Stimulated activated CD8-positive, alpha-beta memory T cell treated with anti-CD3 and anti-CD28 coated beads, Interleukin-15, amount 100 ng/mL, for 1 hour (primary cell): Measurements from ENCODE around the gene CRELD2.

ENCODE experiments used
- DNase-seq: peaks from one replicate; pipeline ENCODE4 v3.0.0-alpha.2; 2020; ENCODE audit warnings: low read depth

CRELD2 gene, protein sequence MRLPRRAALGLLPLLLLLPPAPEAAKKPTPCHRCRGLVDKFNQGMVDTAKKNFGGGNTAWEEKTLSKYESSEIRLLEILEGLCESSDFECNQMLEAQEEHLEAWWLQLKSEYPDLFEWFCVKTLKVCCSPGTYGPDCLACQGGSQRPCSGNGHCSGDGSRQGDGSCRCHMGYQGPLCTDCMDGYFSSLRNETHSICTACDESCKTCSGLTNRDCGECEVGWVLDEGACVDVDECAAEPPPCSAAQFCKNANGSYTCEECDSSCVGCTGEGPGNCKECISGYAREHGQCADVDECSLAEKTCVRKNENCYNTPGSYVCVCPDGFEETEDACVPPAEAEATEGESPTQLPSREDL

DNA sequence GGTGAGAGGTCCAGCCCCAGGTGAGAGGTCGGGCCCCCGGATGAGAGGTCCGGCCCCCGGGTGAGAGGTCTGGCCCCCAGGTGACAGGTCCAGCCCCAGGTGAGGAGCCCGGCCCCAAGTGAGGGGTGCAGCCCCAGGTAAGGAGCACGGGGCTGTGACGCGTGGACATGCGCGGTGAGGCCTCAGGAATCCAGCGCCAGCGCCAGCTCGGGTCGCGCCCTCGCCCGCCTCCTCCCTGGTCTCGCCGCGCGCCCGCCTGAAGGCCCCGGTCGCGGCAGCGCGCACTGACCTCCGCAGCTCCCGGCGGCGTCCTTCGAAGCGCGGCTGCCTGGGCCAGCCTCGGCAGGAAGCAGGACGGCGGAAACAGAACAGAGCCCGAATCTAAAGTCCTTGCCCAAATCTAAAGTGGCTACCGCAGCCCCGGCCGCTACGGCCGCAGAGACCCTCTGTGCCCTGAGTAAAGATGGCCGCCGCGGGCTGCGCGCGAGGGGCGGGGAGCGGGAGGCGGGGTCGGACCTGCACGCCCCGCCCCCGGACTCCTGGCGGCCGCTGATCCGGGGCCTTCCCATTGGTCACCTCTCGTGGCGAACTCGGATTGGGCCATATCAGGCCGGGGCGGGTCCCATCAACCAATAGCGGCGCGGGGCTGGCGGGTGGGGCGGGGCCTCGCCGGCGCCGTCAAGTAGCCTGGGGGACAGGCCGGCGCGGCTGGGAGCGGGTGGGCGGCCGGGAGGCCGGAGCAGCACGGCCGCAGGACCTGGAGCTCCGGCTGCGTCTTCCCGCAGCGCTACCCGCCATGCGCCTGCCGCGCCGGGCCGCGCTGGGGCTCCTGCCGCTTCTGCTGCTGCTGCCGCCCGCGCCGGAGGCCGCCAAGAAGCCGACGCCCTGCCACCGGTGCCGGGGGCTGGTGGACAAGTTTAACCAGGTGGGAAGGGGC is at the start of gene CRELD2, which contains the start of gene ALG12:
Gene CRELD2, plus strand, starts transcription at position 661 of the 937 bp plus-strand sequence. Its CDS starts 136 bp downstream, at position 797.
Gene ALG12, minus strand, starts transcription at position 465 of the 937 bp plus-strand sequence. CDS start 4,673 bp downstream, outside the sequence.
- DNase-seq, result peak; percentile 91

DNA sequence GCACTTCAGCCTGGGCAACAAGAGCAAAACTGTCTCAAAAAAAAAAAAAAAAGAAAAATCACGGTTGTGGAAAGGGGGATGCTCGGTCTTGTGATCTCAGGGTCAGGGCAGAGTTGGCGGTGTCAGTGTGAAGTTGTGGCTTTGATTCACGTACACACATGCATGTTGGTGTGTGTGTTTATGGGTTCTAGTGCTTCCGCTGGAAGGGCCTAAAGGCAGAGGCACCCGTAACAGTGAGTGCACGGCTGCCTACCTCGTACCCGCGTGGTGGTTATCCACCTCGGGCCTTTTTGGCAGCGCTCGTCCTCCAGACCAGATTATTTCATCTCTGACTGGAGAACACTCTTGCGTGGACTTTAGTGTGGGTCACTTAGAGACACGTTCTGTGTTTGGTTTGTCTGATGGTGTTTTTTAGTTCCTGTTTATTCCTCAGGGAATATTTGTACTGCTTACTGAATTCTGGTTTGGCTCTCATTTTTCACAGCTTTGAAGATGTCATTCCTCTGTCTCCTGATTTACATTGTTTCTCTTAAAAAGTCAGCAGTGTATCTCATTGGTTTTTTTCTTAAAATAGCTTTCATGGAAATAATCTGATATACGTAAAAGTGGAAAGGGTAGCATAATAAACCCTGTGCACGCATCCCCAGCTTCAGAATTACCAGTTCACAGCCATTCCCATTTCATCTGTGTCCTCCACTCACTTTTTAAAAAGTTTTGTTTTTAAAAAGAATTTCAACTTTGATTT is 49.2 kb upstream of the CRELD2 start:
- DNase-seq, result no peak

DNA sequence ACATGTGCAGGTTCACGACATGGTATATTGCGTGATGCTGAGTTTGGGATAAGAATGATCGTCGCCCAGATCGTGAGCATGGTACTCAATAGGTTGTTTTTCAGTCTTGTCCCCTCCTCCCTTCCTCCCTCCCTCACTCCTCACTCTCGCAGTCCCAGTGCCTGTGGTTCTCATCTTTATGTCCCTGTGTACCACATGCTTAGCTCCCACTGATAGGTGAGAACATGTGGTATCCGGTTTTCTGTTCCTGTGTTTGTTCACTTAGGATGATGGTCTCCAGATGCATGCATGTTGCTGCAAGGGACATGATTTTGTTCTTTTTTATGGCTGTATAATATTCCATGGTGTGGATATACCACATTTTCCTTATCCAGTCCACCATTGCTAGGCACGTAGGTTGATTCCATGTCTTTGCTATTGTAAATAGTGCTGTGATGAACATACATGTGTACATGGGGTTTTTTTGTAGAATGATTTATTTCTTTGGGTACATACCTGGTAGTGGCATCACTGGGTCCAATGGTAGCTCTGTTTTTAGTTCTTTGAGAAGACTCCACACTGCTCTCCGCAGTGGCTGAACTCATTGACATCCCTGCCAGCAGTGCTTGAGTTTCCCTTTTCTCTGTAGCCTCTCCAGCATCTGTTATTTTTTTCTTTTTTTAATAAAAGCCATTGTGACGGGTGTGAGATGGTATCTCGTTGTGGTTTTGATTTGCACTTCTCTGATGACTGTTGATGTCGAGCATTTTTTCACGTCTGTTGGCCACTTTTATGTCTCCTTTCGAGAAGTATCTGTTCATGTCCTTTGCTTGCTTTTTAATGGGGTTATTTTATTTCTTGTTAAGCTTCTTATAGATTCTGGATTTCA is 48.4 kb upstream of the CRELD2 start:
- no peak for DNase-seq

DNA sequence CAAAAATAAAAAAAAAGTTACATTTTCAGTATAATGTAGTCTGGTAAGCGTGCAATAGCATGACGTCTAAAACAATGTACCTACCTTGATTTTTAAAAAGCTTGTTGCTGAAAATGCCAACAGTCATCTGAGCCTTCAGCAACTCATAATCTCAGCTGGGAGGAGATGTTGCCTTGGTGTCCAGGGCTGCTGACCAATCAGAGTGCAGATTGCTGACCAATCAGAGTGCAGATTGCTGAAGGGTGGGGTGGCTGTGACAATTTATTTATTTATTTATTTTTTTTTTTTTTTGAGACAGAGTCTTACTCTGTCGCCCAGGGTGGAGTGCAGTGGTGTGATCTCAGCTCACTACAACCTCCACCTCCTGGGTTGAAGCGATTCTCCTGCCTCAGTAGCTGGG is 47.0 kb upstream of the CRELD2 start:
- DNase-seq, result no peak

DNA sequence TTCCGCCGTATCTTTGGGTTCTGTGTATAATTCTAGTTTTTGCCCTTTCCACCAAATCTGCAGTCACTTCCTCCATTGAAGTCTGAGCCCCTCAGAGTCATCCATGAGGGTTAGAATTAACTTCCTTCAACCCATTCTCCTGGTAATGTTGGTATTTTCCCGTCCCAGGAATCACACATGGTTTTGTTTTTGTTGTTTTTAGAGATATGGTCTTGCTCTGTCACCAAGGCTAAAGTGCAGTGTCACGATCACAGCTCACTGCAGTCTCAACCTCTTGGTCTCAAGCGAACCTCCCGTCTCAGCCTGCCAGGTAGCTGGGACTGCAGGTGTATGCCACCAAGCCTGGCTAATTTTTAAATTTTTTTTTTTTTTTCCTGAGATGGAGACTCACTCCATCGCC is 46.1 kb upstream of the CRELD2 start:
- no peak for DNase-seq

DNA sequence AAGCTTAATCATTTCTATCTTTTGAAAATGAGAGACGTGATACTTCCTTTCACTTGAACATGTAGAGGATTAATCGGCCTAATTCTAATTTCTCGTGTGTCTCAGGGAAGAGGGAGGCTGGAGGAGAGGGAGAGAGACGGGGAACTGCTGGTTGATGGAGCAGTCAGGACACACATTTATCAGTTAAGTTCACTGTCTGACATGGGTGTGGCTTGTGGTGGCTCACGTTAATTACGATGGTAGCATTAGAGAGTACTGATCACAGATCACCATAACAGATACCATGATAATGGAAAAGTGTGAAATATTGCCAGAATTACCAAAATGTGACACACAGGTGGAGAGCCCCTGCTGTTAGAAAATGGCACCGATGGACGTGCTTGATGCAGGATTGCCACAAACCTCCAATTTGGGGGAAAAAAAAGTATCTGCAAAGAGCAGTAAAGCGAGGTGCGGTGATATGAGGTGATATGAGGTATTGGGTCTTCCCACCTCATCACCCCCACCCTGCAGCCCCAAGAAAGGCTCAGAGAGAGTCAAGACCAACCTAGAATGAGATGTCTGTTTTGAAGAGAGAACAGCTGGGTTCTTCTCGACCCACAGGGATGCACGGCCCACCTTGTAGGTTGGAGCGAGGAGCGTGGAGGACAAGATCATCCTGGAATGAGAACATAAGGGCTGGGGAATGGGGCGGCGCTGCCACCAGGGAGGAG is 45.0 kb upstream of the CRELD2 start:
- DNase-seq, result no peak

DNA sequence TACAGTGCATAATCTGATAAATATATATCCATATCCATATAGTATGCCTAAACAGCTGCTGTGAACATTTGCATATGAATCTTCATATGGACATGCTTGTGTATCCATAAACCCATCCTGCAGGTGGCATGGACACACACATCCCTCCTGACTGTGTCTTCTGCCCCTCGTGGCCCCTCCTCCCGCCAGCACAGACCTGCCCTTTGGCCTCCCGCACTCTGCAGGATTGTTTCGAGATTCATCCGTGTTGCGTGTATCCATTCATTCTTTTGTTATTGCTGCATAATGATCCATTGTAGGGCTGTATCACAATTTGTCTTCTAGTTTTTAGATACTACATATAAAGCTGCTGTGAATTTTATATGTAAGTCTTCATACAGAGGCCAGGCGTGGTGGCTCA is 40.8 kb upstream of the CRELD2 start:
- no peak for DNase-seq

DNA sequence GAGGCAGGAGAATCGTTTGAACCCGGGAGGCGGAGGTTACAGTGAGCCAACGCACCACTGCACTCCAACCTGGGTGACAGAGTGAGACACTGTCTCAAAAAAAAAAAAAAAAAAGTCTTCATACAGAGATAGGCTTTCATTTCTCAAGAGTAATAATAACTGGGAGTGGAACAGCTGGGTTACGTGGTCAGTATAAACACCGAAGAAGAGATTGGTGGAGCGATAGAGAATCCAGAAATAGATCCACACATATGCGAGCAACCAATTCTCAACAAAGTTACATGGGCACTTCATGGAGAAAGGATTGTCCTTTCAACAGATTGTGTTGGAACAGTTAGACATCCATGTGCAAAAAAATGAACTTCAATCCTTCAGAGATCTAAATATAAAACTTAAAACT is 40.2 kb upstream of the CRELD2 start:
- no peak for DNase-seq

DNA sequence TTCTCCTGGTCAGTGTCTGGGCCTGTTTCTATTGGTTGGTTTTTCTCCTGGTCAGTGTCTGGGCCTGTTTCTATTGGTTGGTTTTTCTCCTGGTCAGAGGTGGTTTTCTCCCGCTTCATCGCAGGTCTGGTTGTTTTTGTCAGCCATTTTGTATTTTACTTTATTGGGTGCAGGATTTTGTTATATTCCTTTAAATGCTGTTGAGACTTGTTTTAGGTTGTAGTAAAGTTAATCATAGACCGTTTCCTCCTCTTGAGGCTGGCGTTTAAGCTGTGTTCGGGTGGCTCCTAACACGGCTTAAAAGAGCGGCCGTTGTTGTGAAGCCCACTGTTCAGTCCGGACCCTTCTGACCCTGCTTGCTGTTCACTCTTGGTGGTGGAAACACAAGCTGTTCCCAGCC is 38.6 kb upstream of the CRELD2 start:
- no peak for DNase-seq

DNA sequence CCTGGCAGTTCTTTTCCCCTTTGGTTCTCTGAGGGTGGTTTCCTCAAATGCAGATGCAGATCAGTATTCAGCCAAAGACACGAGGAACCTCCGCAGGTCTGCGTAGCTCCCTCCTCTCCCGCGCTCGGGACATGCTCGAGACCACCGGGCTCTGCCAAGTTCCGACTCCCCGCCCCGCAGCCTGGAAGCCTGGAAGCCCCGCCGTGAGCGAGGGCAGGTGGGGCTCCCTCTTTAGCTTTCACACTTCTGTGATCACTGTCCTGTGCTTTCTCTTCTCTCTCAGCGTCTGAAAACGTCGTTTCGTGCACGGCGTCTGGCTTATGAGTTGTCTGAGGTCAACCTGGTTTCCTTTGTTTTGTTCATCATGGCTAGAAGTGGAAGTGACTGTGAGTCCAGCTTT is 38.2 kb upstream of the CRELD2 start:
- DNase-seq, result no peak

DNA sequence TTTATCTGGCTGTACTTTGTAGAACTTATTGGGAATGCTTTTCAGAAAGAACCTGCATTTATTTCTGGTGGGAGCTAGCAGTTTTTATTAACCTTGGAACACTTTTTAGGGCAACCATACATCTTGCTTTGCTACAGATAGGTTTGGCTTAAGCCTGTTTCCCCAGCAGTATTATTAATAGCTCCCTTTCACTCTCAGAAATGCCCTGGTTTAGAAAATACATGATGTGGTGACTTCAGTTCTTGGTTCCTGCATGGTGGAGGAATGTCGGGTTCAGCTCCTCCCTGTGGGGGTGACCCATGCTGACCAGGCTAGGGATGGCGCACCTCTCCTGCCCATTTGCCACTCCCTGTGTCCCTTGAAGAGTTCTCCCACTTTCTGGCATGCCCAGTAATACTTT is 36.6 kb upstream of the CRELD2 start:
- no peak for DNase-seq

DNA sequence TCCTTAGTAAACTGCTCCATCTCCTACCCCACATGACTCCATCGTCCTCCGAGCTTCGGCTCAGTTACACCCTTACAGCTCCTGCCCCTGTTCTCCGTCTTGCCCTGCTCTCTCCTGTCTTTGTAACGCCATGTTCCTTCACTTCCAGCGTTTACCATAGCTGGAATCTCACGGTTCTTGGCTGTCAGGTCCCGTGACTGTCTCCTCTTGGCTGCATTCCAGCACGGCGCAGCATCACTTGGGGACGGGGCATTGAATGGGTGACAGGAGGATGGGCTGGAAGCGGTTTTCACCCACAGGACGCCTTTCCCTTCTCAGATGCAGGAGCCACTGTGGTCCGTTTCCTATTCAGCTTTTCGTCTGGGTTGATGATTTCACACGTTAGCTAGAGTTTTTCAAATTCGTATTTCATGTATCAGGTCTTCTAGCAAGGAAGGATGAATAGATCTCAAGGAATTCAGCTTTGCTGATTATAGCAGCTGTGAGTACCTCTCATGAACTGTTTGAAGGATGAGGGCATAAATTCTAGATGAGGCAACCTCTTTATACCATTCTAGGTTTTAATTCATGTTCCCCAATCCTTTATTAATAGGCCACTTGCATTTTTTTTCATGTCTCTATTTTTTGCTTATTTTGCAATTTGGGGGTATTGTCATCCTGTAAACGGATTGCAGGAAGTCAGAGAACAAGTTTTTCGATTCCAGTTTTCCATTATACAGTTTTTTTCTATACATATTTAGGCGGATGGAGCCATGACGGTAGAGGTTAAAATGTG is 35.7 kb upstream of the CRELD2 start:
- DNase-seq, result no peak

DNA sequence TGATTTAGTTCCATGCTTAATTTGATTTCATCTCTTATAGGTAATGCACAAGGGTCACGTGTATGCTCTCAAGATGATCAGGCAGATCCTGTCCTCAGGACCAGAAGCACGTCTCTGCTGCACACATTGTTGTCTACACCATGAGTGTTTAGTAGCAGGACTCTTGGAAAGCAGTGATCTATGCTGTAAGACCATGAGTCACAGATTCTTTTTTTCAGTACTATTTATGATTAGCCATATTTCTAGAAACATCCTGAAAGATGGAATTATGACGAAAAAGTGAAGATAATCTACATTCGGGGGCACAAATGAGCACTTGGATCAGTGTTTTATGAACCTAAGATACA is 35.2 kb upstream of the CRELD2 start:
- DNase-seq, result no peak

DNA sequence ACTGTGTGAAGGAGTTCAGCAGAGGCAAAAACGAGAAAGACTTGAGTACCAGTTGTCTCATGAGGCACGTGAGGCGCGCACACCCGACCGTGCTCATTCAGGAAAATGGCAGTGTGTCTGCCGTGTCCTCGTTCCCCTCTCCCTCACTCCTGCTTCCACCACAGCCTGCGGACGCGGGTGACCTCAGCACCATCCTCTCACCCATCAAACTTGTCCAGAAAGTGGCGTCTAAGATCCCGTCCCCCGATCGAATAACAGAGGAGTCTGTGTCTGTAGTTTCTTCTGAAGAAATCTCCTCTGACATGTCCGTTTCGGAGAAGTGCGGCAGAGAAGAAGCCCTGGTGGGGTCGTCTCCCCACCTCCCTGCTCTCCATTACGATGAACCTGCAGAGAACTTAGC is 34.4 kb upstream of the CRELD2 start:
- DNase-seq, result no peak

DNA sequence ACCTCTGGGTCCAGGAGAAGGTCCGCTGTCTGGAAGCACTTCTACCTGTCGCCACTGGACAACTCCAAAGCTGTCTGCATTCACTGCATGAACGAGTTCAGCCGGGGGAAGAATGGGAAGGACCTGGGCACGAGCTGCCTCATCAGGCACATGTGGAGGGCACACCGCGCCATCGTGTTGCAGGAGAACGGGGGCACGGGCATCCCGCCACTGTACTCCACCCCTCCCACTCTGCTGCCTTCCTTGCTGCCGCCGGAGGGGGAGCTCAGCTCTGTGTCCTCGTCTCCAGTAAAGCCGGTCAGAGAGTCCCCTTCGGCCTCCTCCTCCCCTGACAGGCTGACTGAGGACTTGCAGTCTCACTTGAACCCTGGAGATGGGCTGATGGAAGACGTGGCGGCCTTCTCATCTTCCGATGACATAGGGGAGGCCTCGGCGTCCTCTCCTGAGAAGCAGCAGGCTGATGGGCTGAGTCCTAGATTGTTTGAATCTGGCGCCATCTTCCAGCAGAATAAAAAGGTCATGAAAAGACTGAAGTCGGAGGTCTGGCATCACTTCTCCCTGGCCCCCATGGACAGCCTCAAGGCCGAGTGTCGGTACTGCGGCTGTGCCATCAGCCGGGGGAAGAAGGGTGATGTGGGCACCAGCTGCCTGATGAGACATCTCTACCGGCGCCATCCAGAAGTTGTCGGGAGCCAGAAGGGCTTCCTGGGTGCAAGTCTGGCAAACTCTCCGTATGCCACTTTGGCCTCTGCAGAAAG is 33.8 kb upstream of the CRELD2 start:
- DNase-seq, result no peak

DNA sequence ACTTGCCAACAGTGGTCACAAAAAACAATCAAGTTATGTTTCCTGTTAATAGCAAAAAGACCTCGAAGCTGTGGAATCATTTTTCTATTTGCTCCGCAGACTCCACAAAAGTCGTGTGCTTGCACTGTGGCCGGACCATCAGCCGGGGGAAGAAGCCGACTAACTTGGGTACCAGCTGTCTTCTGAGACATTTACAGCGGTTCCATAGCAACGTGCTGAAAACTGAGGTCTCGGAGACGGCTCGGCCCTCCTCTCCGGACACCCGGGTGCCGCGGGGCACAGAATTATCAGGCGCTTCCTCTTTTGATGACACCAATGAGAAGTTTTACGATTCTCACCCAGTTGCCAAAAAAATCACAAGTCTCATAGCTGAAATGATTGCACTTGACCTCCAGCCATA is 33.2 kb upstream of the CRELD2 start:
- no peak for DNase-seq

DNA sequence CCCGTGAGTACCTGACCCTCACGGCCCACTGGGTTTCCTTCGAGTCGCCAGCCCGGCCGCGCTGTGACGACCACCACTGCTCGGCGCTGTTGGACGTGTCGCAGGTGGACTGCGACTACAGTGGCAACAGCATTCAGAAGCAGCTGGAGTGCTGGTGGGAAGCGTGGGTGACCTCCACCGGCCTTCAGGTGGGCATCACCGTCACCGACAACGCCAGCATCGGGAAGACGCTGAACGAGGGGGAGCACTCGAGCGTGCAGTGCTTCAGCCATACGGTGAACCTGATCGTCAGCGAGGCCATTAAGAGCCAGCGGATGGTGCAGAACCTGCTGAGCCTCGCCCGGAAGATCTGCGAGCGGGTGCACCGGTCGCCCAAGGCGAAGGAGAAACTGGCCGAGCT is 32.6 kb upstream of the CRELD2 start:
- DNase-seq, result no peak

DNA sequence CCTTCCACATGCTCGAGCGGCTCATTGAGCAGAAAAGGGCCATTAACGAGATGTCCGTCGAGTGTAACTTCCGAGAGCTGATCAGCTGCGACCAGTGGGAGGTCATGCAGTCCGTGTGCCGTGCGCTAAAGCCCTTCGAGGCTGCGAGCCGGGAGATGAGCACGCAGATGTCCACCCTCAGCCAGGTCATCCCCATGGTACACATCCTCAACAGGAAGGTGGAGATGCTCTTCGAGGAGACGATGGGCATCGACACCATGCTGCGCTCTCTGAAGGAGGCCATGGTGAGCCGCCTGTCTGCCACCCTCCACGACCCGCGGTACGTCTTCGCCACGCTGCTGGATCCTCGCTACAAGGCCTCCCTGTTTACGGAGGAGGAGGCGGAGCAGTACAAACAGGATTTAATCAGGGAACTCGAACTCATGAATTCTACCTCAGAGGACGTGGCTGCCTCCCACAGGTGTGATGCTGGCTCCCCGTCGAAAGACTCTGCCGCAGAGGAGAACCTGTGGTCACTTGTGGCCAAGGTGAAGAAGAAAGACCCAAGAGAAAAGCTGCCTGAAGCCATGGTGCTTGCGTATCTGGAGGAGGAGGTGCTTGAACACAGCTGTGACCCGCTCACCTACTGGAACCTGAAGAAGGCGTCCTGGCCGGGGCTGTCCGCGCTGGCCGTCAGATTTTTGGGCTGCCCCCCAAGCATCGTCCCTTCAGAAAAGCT is 31.9 kb upstream of the CRELD2 start:
- no peak for DNase-seq

DNA sequence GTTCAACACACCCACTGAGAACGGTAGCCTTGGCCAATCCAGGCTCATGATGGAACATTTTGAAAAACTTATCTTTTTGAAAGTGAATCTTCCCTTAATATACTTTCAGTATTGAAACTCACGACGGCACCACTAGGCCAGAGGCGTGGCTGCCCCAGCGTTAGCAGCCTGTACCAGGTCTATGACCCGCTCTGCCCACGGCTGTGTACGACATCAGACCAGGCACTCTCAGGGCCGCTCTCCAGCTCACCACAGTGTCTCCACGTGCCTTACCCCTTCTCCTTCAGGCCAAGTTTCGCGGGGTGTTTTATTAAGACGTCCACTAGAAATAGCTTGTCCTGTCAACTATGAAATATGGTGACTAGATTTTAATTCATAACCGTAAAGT is 31.4 kb upstream of the CRELD2 start:
- no peak for DNase-seq
